ENCODE results near the gene CLDN17. TPM values are rescaled to one million over a fixed set of nuclear protein-coding genes. Genes with fewer than 3 reads are reported as not detected.

The CLDN17 gene
- total and polyA plus RNA-seq, 2 donors (not counting 3 experiments of a cell fraction or from before 2014, with no cell fraction given) = not detected

DNA sequence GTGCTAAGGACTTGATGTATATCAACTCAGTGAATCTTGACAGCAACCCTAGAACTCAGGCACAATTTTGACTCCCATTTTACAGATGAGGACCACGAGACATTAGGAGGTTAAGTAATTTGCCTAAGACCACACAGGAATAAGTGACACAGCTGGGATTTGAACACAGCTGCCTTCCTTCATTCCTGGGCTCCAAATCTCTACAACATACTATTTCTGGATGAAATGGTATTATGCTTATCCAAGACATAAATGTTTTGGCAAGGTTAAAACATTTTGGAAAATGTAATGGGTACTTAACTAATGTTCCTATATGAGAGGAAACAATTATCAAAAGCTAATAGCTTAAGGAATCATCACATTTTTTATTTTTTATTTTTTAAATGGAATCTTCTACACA, 44.5 kb upstream of the CLDN17 start:
- CTCF ChIA-PET = no interaction called here
- Histone ChIP-seq H3K79me2 (ENCODE audit: control insufficient read depth, insufficient read depth, low read length) (no peaks in the 10 kb centered on the region), H3K27ac (ENCODE audit: insufficient read depth, low read depth, low read length) (no peak overlapping the region), H4K20me1 (replicated peaks; ENCODE audit: control insufficient read depth, extremely low read depth, insufficient read depth, low read length) (no peaks in the 10 kb centered on the region), H3K9me3 (replicated peaks; ENCODE audit: control insufficient read depth, insufficient read depth, low read length) (no peaks in the 10 kb centered on the region), H2AFZ (ENCODE audit: low read depth, low read length) (no peak overlapping the region), H3K9ac (replicated peaks; ENCODE audit: extremely low read depth, insufficient read depth, low read length) (no peak overlapping the region), H3K27me3 (ENCODE audit: control insufficient read depth in 2 of 2, insufficient read depth in 2 of 2, low read length in 2 of 2) (no peaks in the 10 kb centered on the region), H3K4me2 (ENCODE audit: insufficient read depth, low read length) (no peak overlapping the region), H3K4me3 (replicated peaks in 1 of 3; ENCODE audit: insufficient read depth in 1 of 3, low read depth in 1 of 3, low read length in 3 of 3) (no peak overlapping the region), H3K36me3 (ENCODE audit: control insufficient read depth in 2 of 2, extremely low read depth in 1 of 2, insufficient read depth in 2 of 2, low read length in 2 of 2) (no peaks in the 10 kb centered on the region), H3K4me1 (ENCODE audit: control insufficient read depth, extremely low read depth, insufficient read depth, low read length) (no peaks in the 10 kb centered on the region), H3K9me1 (replicated peaks; ENCODE audit: control insufficient read depth, extremely low read depth, insufficient read depth, low read length) (no peaks in the 10 kb centered on the region)
- POLR2A ChIA-PET = no interaction called here
- FAIRE-seq (no peak), DNase-seq (ENCODE audit: low read depth, low spot score) (no peak)
- BruUV-seq (replicated peaks) = no TSS peak
- TF ChIP-seq GATA2 (IDR thresholded peaks at IDR 0.05; ENCODE audit: insufficient read depth, insufficient read length, low read depth, low read length) (no peak), FOS (IDR thresholded peaks at IDR 0.05; ENCODE audit: borderline replicate concordance, insufficient read depth, low read length) (no peak)
- TF ChIP-seq, protein P1, sequence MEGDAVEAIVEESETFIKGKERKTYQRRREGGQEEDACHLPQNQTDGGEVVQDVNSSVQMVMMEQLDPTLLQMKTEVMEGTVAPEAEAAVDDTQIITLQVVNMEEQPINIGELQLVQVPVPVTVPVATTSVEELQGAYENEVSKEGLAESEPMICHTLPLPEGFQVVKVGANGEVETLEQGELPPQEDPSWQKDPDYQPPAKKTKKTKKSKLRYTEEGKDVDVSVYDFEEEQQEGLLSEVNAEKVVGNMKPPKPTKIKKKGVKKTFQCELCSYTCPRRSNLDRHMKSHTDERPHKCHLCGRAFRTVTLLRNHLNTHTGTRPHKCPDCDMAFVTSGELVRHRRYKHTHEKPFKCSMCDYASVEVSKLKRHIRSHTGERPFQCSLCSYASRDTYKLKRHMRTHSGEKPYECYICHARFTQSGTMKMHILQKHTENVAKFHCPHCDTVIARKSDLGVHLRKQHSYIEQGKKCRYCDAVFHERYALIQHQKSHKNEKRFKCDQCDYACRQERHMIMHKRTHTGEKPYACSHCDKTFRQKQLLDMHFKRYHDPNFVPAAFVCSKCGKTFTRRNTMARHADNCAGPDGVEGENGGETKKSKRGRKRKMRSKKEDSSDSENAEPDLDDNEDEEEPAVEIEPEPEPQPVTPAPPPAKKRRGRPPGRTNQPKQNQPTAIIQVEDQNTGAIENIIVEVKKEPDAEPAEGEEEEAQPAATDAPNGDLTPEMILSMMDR (IDR thresholded peaks at IDR 0.05; ENCODE audit: extremely low read depth in 1 of 2, insufficient read depth in 1 of 2, low read depth in 1 of 2, low read length in 2 of 2) = no peak
- intact Hi-C loops (cut with micrococcal nuclease) = no loop called here
- dilution Hi-C loops (cut with MboI; ENCODE audit: extremely low pct_ligation_motif_present, low sequenced_read_pairs) = no loop called here

DNA sequence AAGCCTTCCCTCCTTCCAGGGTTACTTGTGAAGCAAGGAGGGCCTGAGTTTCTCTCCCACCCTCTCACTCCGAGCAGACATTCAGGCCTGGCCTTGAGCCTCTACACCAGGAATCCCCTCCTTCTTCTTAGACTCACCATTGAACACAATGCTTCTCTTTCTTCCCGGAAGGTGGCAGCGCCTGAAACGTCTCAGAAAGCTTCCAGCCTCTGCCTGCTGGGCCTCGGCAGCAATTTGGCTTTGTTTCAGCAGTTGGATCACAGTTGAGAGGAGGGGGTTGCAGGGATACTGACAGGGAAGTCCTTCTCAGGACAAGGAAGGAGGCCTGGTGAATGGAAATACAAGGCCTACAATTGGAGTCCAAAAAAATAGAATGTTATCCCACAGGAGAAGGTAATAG, 43.0 kb upstream of the CLDN17 start:
- dilution Hi-C loops (cut with MboI; ENCODE audit: extremely low pct_ligation_motif_present, low sequenced_read_pairs) = no loop called here
- intact Hi-C loops (cut with micrococcal nuclease) = no loop called here
- FAIRE-seq = no peak

More for the DNA sequence above, 43.0 kb upstream of the CLDN17 start:
- Histone ChIP-seq H3K27ac (ENCODE audit: insufficient read depth, low read depth, low read length) (no peak overlapping the region), H3K9me1 (replicated peaks; ENCODE audit: control insufficient read depth, extremely low read depth, insufficient read depth, low read length) (no peaks in the 10 kb centered on the region), H3K4me1 (ENCODE audit: control insufficient read depth, extremely low read depth, insufficient read depth, low read length) (no peaks in the 10 kb centered on the region), H3K9ac (replicated peaks; ENCODE audit: extremely low read depth, insufficient read depth, low read length) (no peak overlapping the region), H3K36me3 (ENCODE audit: control insufficient read depth in 2 of 2, extremely low read depth in 1 of 2, insufficient read depth in 2 of 2, low read length in 2 of 2) (no peaks in the 10 kb centered on the region), H2AFZ (ENCODE audit: low read depth, low read length) (no peak overlapping the region), H3K4me3 (replicated peaks in 1 of 3; ENCODE audit: insufficient read depth in 1 of 3, low read depth in 1 of 3, low read length in 3 of 3) (no peak overlapping the region), H3K27me3 (ENCODE audit: control insufficient read depth in 2 of 2, insufficient read depth in 2 of 2, low read length in 2 of 2) (no peaks in the 10 kb centered on the region), H3K4me2 (ENCODE audit: insufficient read depth, low read length) (no peak overlapping the region), H3K79me2 (ENCODE audit: control insufficient read depth, insufficient read depth, low read length) (no peaks in the 10 kb centered on the region), H4K20me1 (replicated peaks; ENCODE audit: control insufficient read depth, extremely low read depth, insufficient read depth, low read length) (no peaks in the 10 kb centered on the region), H3K9me3 (replicated peaks; ENCODE audit: control insufficient read depth, insufficient read depth, low read length) (no peaks in the 10 kb centered on the region)
- ChIA-PET CTCF (no interaction called here), POLR2A (no interaction called here)
- TF ChIP-seq JUN (IDR thresholded peaks at IDR 0.05; ENCODE audit: borderline replicate concordance, insufficient read depth, insufficient read length, low read depth) = no peak
- BruUV-seq (replicated peaks) = no TSS peak
- no peak for DNase-seq (ENCODE audit: low read depth, low spot score)
